Measurements from ENCODE around the gene CHAT. TPM values are rescaled to one million over a fixed set of nuclear protein-coding genes. Genes with fewer than 3 reads are reported as not detected.

CHAT gene
- total and polyA plus RNA-seq, 7 donors, result not detected

DNA sequence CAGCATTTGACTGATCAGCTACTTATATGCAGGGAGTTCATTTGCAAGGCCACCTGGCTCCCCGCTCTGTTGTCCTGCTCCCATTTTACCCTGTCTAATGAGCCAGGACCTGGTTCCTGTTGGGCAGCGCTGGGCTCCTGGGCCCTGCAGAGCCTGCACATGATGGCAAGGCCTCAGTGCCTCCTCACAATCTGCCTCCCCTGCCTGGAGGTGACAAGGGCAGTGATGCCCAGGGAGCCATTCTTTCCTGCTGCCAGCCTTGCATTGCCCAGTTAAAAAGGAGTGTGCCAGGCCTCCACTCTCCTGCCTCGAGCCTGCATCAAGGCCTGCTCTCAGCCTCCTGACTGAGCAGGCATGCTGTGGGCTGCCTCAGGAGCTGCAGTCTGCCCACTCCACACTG lies 28.5 kb downstream of the CHAT start:
- no peak overlapping the region for H3K4me3 ChIP-seq
- DNase-seq, result no peak
- intact Hi-C loops (cut with DNase I), result no loop called here
- no peak overlapping the region for H3K27ac ChIP-seq
- H3K9me3 ChIP-seq, result no peaks in the 10 kb centered on the region
- no peaks in the 10 kb centered on the region for H3K4me1 ChIP-seq
- H3K27me3 ChIP-seq (ENCODE audit: insufficient read depth in 3 of 3, low read length in 2 of 3), result peaks cover 0 to 10% (median 6%) of the 10 kb centered on the region in 3 donors
- TF ChIP-seq, protein P1, sequence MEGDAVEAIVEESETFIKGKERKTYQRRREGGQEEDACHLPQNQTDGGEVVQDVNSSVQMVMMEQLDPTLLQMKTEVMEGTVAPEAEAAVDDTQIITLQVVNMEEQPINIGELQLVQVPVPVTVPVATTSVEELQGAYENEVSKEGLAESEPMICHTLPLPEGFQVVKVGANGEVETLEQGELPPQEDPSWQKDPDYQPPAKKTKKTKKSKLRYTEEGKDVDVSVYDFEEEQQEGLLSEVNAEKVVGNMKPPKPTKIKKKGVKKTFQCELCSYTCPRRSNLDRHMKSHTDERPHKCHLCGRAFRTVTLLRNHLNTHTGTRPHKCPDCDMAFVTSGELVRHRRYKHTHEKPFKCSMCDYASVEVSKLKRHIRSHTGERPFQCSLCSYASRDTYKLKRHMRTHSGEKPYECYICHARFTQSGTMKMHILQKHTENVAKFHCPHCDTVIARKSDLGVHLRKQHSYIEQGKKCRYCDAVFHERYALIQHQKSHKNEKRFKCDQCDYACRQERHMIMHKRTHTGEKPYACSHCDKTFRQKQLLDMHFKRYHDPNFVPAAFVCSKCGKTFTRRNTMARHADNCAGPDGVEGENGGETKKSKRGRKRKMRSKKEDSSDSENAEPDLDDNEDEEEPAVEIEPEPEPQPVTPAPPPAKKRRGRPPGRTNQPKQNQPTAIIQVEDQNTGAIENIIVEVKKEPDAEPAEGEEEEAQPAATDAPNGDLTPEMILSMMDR (IDR thresholded peaks at IDR 0.05), result no peak
- 83 to 88% (median 84%) methylated on average over 3 of the region's 3 CpGs for WGBS, 3 donors
- ATAC-seq, result no peak
- no peaks in the 10 kb centered on the region for H3K36me3 ChIP-seq (ENCODE audit: insufficient read depth in 1 of 2, low read depth in 1 of 2)

DNA sequence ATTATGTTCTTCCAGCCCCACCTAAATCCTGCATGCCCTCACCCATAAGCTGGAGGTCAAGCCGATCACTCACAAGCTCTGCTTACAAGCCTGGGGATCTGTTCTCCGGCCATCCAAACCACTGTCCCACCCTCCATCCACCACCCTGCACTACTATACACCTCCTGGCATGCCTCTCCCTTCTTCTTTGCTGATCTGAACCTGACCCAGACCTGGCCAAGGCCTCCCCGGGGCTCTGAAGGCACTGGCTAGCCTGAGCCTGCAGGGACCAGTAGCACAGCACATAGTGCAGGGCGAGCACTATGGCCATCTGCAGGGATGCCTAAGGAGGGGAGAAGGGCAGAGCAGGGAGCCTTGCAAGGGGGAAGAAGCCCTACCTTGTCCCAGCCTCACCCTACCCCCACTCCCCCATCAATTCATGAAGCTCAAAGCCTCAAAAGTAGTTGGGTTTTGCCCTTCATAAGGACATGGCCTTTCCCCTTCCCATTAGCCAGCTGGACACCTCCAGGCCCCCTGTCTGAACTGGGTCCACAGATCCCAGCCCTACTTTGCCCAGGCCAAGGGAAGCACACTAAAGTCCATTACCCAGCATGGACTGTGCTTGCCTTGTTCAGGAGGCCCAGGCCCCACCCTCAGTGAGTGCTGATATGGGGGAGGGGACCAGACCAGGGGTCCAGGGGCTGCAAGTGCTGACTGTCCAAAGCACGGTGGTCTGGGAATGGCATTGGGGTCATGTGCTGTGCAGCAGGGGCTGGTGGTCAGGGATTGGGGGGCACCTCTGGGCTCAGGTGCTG lies 29.6 kb downstream of the CHAT start:
- no peaks in the 10 kb centered on the region for H3K36me3 ChIP-seq (ENCODE audit: insufficient read depth in 1 of 2, low read depth in 1 of 2)
- TF ChIP-seq, protein P1 (IDR thresholded peaks at IDR 0.05), result no peak
- intact Hi-C loops (cut with DNase I), result no loop called here
- H3K9me3 ChIP-seq, result no peaks in the 10 kb centered on the region
- H3K27me3 ChIP-seq (ENCODE audit: insufficient read depth in 3 of 3, low read length in 2 of 3), result peaks cover 0 to 10% (median 6%) of the 10 kb centered on the region in 3 donors
- 75 to 88% (median 80%) methylated on average over 5 of the region's 5 CpGs for WGBS, 3 donors
- no peak for DNase-seq
- ATAC-seq, result no peak
- no peak overlapping the region for H3K27ac ChIP-seq
- no peaks in the 10 kb centered on the region for H3K4me1 ChIP-seq
- no peak overlapping the region for H3K4me3 ChIP-seq

DNA sequence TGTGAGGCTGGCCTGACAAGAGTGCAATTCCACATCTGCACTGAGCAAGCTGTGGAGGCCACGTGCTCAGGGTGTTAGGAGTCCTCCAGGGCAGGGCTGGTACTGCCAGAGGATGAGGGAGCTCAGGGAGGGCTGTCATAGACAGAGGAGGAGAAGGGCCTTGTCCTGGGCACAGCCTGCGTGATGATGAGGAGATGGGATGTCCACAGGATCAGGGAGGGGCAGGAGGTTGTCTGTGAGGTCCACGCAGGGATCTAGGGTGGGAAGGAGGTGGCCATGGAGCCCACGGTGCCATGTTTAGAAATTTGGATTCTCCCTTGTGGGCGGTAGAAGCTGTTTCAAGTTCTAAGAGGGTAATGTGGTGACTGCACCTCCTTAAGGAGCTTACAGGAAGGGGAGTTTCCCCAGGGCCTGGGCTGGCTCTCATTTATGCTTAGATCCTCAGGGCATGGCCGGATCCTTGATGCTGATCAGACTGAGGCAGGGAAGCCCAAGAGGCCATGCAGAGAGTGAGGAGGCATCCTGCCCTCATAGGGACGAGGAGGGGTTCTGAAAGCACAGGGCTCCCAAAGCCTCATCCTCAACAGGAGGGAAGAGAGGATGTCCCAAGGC lies 30.3 kb downstream of the CHAT start:
- no peak for ATAC-seq
- Histone ChIP-seq H3K27ac (no peak overlapping the region), H3K27me3 (ENCODE audit: insufficient read depth in 3 of 3, low read length in 2 of 3) (peaks cover 0 to 10% (median 6%) of the 10 kb centered on the region in 3 donors), H3K36me3 (ENCODE audit: insufficient read depth in 1 of 2, low read depth in 1 of 2) (no peaks in the 10 kb centered on the region), H3K4me3 (no peak overlapping the region), H3K9me3 (no peaks in the 10 kb centered on the region), H3K4me1 (no peaks in the 10 kb centered on the region)
- no peak for DNase-seq
- 70 to 79% (median 76%) methylated on average over 7 of the region's 7 CpGs for WGBS, 3 donors
- TF ChIP-seq, protein P1 (IDR thresholded peaks at IDR 0.05), result no peak
- intact Hi-C loops (cut with DNase I), result no loop called here

GRCh38 chr10:49645417-49645816 lies 31.6 kb downstream of the CHAT start:
- H3K27me3 ChIP-seq (ENCODE audit: insufficient read depth in 3 of 3, low read length in 2 of 3), result peaks cover 0 to 10% (median 7%) of the 10 kb centered on the region in 3 donors
- no peak for ATAC-seq
- intact Hi-C loops (cut with DNase I), result no loop called here

More at GRCh38 chr10:49645417-49645816, 31.6 kb downstream of the CHAT start:
- H3K9me3 ChIP-seq, result no peaks in the 10 kb centered on the region
- H3K27ac ChIP-seq, result no peak overlapping the region
- no peaks in the 10 kb centered on the region for H3K4me1 ChIP-seq
- TF ChIP-seq, protein P1 (IDR thresholded peaks at IDR 0.05), result no peak
- no peak for DNase-seq
- no peaks in the 10 kb centered on the region for H3K36me3 ChIP-seq (ENCODE audit: insufficient read depth in 1 of 2, low read depth in 1 of 2)
- 70 to 72% (median 71%) methylated on average over 8 of the region's 8 CpGs for WGBS, 3 donors
- no peak overlapping the region for H3K4me3 ChIP-seq
